A549 (cell line): Measurements from ENCODE around the gene CACNA1C. TPM values are rescaled to one million over a fixed set of nuclear protein-coding genes. Genes with fewer than 3 reads are reported as not detected.

ENCODE experiments used
- ATAC-seq, 2 experiments: fragments of 200-7000 bp in 1 of 2; fragments of >200 bp in 1 of 2; cut with Nextera tagmentation in 1 of 2; cut with Tn5 transposase in 1 of 2; 3 replicates each; pipeline versions ENCODE4 v1.8.0 to v1.9.1; 2018 to 2020; ENCODE audit warnings: mild to moderate bottlenecking in 1 of 2, moderate library complexity in 1 of 2
- CTCF ChIA-PET: fragments of 300-600 bp; sonication (Branson Sonifier 250); formaldehyde crosslinking; extraction: SDS; loops from one replicate; lab custom pipeline; 2021; ENCODE audit warnings: antibody characterized with exemption, inconsistent platforms; lab: Yijun Ruan, JAX
- POLR2A ChIA-PET: fragments of 350-600 bp; formaldehyde crosslinking; extraction: SDS; loops from one replicate; lab custom pipeline; 2021; ENCODE audit warnings: antibody characterized with exemption, inconsistent platforms; lab: Yijun Ruan, JAX
- DNase-seq, 2 experiments: peaks; one replicate each; pipeline versions ENCODE4 v3.0.0 to v3.0.0-alpha.2; 2011 to 2016; ENCODE audit warnings: low read depth in 1 of 2, low spot score in 1 of 2
- FAIRE-seq: peaks from 2 replicates; lab custom pipeline; 2011; peaks lifted over from hg19 to GRCh38; lab: Jason Lieb, UNC
- H3K27ac ChIP-seq, 2 experiments: fragments of >200 bp; sonication (Bioruptor Twin); formaldehyde crosslinking; 3 replicates each; pipeline ENCODE4 v1.5.1; 2016 to 2017
- H3K4me1 ChIP-seq: fragments of >200 bp; sonication (Bioruptor Twin); formaldehyde crosslinking; 3 replicates; pipeline ENCODE4 v1.6.1; 2016
- H3K4me2 ChIP-seq: fragments of >200 bp; sonication (Bioruptor Twin); formaldehyde crosslinking; 3 replicates; pipeline ENCODE4 v1.6.1; 2016
- H3K4me3 ChIP-seq: fragments of >200 bp; sonication (Bioruptor Twin); formaldehyde crosslinking; 3 replicates; pipeline ENCODE4 v1.5.1; 2016
- H3K9me3 ChIP-seq: fragments of >200 bp; sonication (Bioruptor Twin); formaldehyde crosslinking; 3 replicates; pipeline ENCODE4 v1.6.1; 2016
- CBX8 ChIP-seq: fragments of 200-600 bp; sonication (generic); IDR thresholded peaks from 2 replicates; pipeline ENCODE4 v1.6.1; 2016
- CEBPB ChIP-seq, 2 experiments: fragments of >200 bp in 1 of 2; sonication (Bioruptor Twin) in 1 of 2; formaldehyde crosslinking in 1 of 2; IDR thresholded peaks; 2 replicates each; pipeline ENCODE4 v1.6.1; 2012 to 2016
- CHD4 ChIP-seq: fragments of 200-600 bp; sonication (generic); IDR thresholded peaks from 2 replicates; pipeline ENCODE4 v1.6.1; 2016; ENCODE audit warnings: antibody characterized with exemption, mild to moderate bottlenecking, borderline replicate concordance
- EHMT2 ChIP-seq: fragments of 200-600 bp; sonication (generic); IDR thresholded peaks from 2 replicates; pipeline ENCODE4 v1.6.1; 2016; ENCODE audit warnings: antibody characterized with exemption, low read depth, mild to moderate bottlenecking, moderate library complexity
- FOSL2 ChIP-seq, 2 experiments: fragments of 450-650 bp in 1 of 2; fragments of >200 bp in 1 of 2; sonication (Bioruptor Twin) in 1 of 2; formaldehyde crosslinking; IDR thresholded peaks; 2 replicates each; pipeline versions ENCODE4 v1.5.0 to v1.6.1; 2016 to 2020; ENCODE audit warnings: mild to moderate bottlenecking in 1 of 2, moderate library complexity in 1 of 2
- GATA3 ChIP-seq: IDR thresholded peaks from 2 replicates; pipeline ENCODE4 v1.6.1; 2012; ENCODE audit warnings: borderline replicate concordance
- HEYL ChIP-seq: fragments of 250-450 bp; sonication (Bioruptor Pico); IDR thresholded peaks from 2 replicates; pipeline ENCODE4 v1.8.0; 2021; ENCODE audit warnings: mild to moderate bottlenecking, moderate library complexity
- HOXB13 ChIP-seq: fragments of 250-450 bp; sonication (Bioruptor Pico); IDR thresholded peaks from 2 replicates; pipeline ENCODE4 v1.5.0; 2020; ENCODE audit warnings: low read depth, mild to moderate bottlenecking, moderate library complexity
- JUN ChIP-seq, 2 experiments: fragments of >200 bp; sonication (Bioruptor Twin); formaldehyde crosslinking; IDR thresholded peaks; 2 replicates in 1 of 2; 3 replicates in 1 of 2; pipeline ENCODE4 v1.6.1; 2016 to 2017
- KDM1A ChIP-seq: fragments of 200-600 bp; sonication (generic); IDR thresholded peaks from 2 replicates; pipeline ENCODE4 v1.6.1; 2016; ENCODE audit warnings: low read depth, mild to moderate bottlenecking
- KDM5A ChIP-seq: fragments of 200-600 bp; sonication (generic); IDR thresholded peaks from 2 replicates; pipeline ENCODE4 v1.6.1; 2016; ENCODE audit warnings: antibody characterized with exemption, mild to moderate bottlenecking
- MAFK ChIP-seq: fragments of 450-650 bp; IDR thresholded peaks from 2 replicates; pipeline ENCODE4 v1.6.1; 2014; ENCODE audit not compliant: partially characterized antibody
- MAZ ChIP-seq: fragments of 150-350 bp; IDR thresholded peaks from 2 replicates; pipeline ENCODE4 v1.6.1; 2014; ENCODE audit warnings: antibody characterized with exemption, low read depth, low read length, borderline replicate concordance
- NR3C1 ChIP-seq: fragments of >200 bp; sonication (Bioruptor Twin); formaldehyde crosslinking; IDR thresholded peaks from 3 replicates; pipeline ENCODE4 v1.6.1; 2017
- POLR2AphosphoS2 ChIP-seq: conservative IDR thresholded peaks from 2 replicates; pipeline ENCODE4 v1.6.1; 2012; ENCODE audit warnings: low read length, improper control_type of control experiment, inconsistent platforms
- RAD21 ChIP-seq, 2 experiments: fragments of >200 bp in 1 of 2; sonication (Bioruptor Twin) in 1 of 2; formaldehyde crosslinking in 1 of 2; IDR thresholded peaks in 1 of 2; conservative IDR thresholded peaks in 1 of 2; 2 replicates in 1 of 2; 3 replicates in 1 of 2; pipeline ENCODE4 v1.6.1; 2012 to 2018; ENCODE audit warnings: inconsistent platforms in 1 of 2
- RARB ChIP-seq: fragments of 250-450 bp; sonication (Bioruptor Pico); IDR thresholded peaks from 2 replicates; pipeline ENCODE4 v1.8.0; 2021; ENCODE audit warnings: mild to moderate bottlenecking, moderate library complexity
- RCOR1 ChIP-seq: fragments of 150-350 bp; IDR thresholded peaks from 2 replicates; pipeline ENCODE4 v1.6.1; 2014; ENCODE audit warnings: antibody characterized with exemption, low read length, low read depth
- REST ChIP-seq: fragments of 200-600 bp; sonication (generic); IDR thresholded peaks from 2 replicates; pipeline ENCODE4 v1.6.1; 2016; ENCODE audit warnings: antibody characterized with exemption, mild to moderate bottlenecking, moderate library complexity
- RFX5 ChIP-seq: fragments of 450-650 bp; IDR thresholded peaks from 2 replicates; pipeline ENCODE4 v1.7.1; 2014; ENCODE audit warnings: antibody characterized with exemption, mild to moderate bottlenecking, moderate library complexity
- RNF2 ChIP-seq: fragments of 200-600 bp; sonication (generic); IDR thresholded peaks from 2 replicates; pipeline ENCODE4 v1.6.1; 2016; ENCODE audit warnings: low read depth, mild to moderate bottlenecking, antibody characterized with exemption, moderate library complexity, borderline replicate concordance
- SREBF2 ChIP-seq: fragments of 450-650 bp; IDR thresholded peaks from 2 replicates; pipeline ENCODE4 v1.6.1; 2014; ENCODE audit warnings: mild to moderate bottlenecking, moderate library complexity
- TP53 ChIP-seq: fragments of 250-450 bp; sonication (Bioruptor Pico); IDR thresholded peaks from 2 replicates; pipeline ENCODE4 v1.5.0; 2021; ENCODE audit warnings: mild to moderate bottlenecking, moderate library complexity
- ZC3H11A ChIP-seq: fragments of 450-650 bp; IDR thresholded peaks from 2 replicates; pipeline ENCODE4 v1.6.1; 2014; ENCODE audit warnings: antibody characterized with exemption, mild to moderate bottlenecking
- ZFP36 ChIP-seq: fragments of 450-650 bp; IDR thresholded peaks from 2 replicates; pipeline ENCODE4 v1.6.1; 2014; ENCODE audit warnings: borderline replicate concordance; ENCODE audit not compliant: partially characterized antibody
- ZNF302 ChIP-seq: fragments of 250-450 bp; sonication (Bioruptor Pico); IDR thresholded peaks from 2 replicates; pipeline ENCODE4 v1.9.0; 2021; ENCODE audit warnings: inconsistent platforms, mild to moderate bottlenecking, moderate library complexity
- ZSCAN20 ChIP-seq: fragments of 250-450 bp; sonication (Bioruptor Pico); IDR thresholded peaks from 2 replicates; pipeline ENCODE4 v1.8.0; 2022; ENCODE audit warnings: mild to moderate bottlenecking, moderate library complexity
- WGBS: methylation state at CpG from one replicate; pipeline ENCODE4 v1.1.6; 2017; ENCODE audit errors: missing lambda C conversion rate; 5-methylcytosine and 5-hydroxymethylcytosine counted together
- polyA plus RNA-seq, 4 experiments: library from polyadenylated mRNA; depleted of rRNA in 3 of 4; stranded (reverse); fragments of >200 nt; fragmentation: RNase III in 1 of 4; extraction: RNeasy Plus Mini Kit Qiagen cat#74134 plus additional on column Dnase treatment in 1 of 4; gene quantifications; 2 replicates in 3 of 4; 3 replicates in 1 of 4; pipeline ENCODE4 v1.2.3, GENCODE V29; 2011 to 2017
- TF ChIP-seq, protein P1 (sequence below): fragments of >200 bp; sonication (Bioruptor Twin); formaldehyde crosslinking; IDR thresholded peaks from 3 replicates; pipeline ENCODE4 v1.5.1; 2016
- TF ChIP-seq, protein P2 (sequence below): fragments of 450-650 bp; IDR thresholded peaks from 2 replicates; pipeline ENCODE4 v1.6.1; 2014; ENCODE audit warnings: antibody characterized with exemption
- TF ChIP-seq, protein P3 (sequence below): fragments of 250-450 bp; sonication (Bioruptor Pico); IDR thresholded peaks from 2 replicates; pipeline ENCODE4 v1.5.0; 2020; ENCODE audit warnings: low read depth, mild to moderate bottlenecking, moderate library complexity
- TF ChIP-seq, protein P4 (sequence below): fragments of >200 bp; sonication (Bioruptor Twin); formaldehyde crosslinking; IDR thresholded peaks from 3 replicates; pipeline ENCODE4 v1.6.1; 2016

CACNA1C gene
- polyA plus RNA-seq, 2 of the 4 experiments (the other 2 are of a cell fraction): not detected

GRCh38 chr12:2218706-2219105 lies 165.9 kb downstream of the CACNA1C start:
- ChIA-PET POLR2A (no interaction called here), CTCF (no interaction called here)
- no peak for ATAC-seq
- Histone ChIP-seq H3K4me2 (no peak overlapping the region), H3K9me3 (no peaks in the 10 kb centered on the region), H3K27ac (no peak overlapping the region), H3K4me3 (no peak overlapping the region), H3K4me1 (no peaks in the 10 kb centered on the region)
- no peak for TF ChIP-seq REST
- TF ChIP-seq RCOR1: no peak
- no peak for TF ChIP-seq RARB (CRISPR knock-in tag)
- TF ChIP-seq CBX8: no peak
- TF ChIP-seq GATA3: no peak
- TF ChIP-seq, protein P1, sequence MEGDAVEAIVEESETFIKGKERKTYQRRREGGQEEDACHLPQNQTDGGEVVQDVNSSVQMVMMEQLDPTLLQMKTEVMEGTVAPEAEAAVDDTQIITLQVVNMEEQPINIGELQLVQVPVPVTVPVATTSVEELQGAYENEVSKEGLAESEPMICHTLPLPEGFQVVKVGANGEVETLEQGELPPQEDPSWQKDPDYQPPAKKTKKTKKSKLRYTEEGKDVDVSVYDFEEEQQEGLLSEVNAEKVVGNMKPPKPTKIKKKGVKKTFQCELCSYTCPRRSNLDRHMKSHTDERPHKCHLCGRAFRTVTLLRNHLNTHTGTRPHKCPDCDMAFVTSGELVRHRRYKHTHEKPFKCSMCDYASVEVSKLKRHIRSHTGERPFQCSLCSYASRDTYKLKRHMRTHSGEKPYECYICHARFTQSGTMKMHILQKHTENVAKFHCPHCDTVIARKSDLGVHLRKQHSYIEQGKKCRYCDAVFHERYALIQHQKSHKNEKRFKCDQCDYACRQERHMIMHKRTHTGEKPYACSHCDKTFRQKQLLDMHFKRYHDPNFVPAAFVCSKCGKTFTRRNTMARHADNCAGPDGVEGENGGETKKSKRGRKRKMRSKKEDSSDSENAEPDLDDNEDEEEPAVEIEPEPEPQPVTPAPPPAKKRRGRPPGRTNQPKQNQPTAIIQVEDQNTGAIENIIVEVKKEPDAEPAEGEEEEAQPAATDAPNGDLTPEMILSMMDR: no peak
- TF ChIP-seq ZSCAN20 (CRISPR knock-in tag): no peak
- TF ChIP-seq, protein P2, sequence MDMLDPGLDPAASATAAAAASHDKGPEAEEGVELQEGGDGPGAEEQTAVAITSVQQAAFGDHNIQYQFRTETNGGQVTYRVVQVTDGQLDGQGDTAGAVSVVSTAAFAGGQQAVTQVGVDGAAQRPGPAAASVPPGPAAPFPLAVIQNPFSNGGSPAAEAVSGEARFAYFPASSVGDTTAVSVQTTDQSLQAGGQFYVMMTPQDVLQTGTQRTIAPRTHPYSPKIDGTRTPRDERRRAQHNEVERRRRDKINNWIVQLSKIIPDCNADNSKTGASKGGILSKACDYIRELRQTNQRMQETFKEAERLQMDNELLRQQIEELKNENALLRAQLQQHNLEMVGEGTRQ: no peak
- no peak for TF ChIP-seq ZFP36
- TF ChIP-seq RAD21 (conservative IDR thresholded peaks at IDR 0.05 in 1 of 2, IDR thresholded peaks at IDR 0.05 in 1 of 2): no peak
- TF ChIP-seq KDM5A: no peak
- TF ChIP-seq SREBF2: no peak
- TF ChIP-seq MAZ: no peak
- TF ChIP-seq FOSL2 (IDR thresholded peaks at IDR 0.05): no peak
- no peak for TF ChIP-seq FOSL2 (CRISPR knock-in tag; IDR thresholded peaks at IDR 0.05)
- TF ChIP-seq JUN (IDR thresholded peaks at IDR 0.05): no peak
- TF ChIP-seq, protein P3, sequence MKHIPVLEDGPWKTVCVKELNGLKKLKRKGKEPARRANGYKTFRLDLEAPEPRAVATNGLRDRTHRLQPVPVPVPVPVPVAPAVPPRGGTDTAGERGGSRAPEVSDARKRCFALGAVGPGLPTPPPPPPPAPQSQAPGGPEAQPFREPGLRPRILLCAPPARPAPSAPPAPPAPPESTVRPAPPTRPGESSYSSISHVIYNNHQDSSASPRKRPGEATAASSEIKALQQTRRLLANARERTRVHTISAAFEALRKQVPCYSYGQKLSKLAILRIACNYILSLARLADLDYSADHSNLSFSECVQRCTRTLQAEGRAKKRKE (CRISPR knock-in tag): no peak
- no peak for TF ChIP-seq RNF2
- DNase-seq: no peak
- WGBS: 1% methylated on average over 5 of the region's 5 CpGs
- no peak for FAIRE-seq

DNA sequence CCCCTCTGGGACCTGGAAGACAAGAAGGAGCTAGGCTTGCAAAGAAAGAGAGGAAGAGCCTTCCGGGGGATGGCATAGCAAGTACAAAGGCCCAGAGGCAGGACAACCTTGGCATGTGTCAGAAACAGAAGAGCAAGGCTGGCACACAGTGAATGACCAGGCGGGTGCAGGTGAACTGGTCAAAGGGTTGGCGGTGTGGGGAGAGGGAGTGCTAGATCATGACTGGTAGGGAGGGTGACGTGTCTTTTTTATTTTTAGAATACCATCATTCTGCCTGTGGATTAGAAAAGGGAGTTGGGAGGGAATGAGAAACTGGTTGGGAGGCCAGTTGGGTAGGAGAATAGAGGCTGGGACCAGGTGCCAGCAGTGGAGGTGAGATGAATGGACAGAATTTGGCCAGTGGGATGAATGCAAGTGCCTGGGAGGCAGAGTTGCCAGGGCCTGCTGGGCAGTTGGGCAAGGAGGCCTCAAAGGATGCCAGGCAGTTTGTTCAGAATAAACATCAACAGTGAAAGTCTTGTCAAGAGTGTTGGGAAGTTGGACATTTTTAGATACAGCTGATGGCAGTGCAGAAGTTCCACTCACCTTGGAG lies 168.3 kb downstream of the CACNA1C start:
- ChIA-PET CTCF (no interaction called here), POLR2A (no interaction called here)
- H3K4me2 ChIP-seq: no peak overlapping the region
- WGBS: 5% methylated on average over 4 of the region's 4 CpGs
- ATAC-seq (no peak), DNase-seq (no peak), FAIRE-seq (no peak)
- H3K4me3 ChIP-seq: no peak overlapping the region
- H3K9me3 ChIP-seq: no peaks in the 10 kb centered on the region
- TF ChIP-seq HOXB13 (no peak), HEYL (CRISPR knock-in tag) (no peak), KDM1A (no peak), NR3C1 (no peak), TP53 (no peak), KDM5A (no peak), MAFK (no peak), RFX5 (no peak), CHD4 (no peak), CBX8 (no peak), ZNF302 (CRISPR knock-in tag) (no peak), POLR2AphosphoS2 (no peak), CEBPB (IDR thresholded peaks at IDR 0.05) (no peak), ZC3H11A (no peak), EHMT2 (no peak), RARB (CRISPR knock-in tag) (no peak)
- TF ChIP-seq, protein P4, sequence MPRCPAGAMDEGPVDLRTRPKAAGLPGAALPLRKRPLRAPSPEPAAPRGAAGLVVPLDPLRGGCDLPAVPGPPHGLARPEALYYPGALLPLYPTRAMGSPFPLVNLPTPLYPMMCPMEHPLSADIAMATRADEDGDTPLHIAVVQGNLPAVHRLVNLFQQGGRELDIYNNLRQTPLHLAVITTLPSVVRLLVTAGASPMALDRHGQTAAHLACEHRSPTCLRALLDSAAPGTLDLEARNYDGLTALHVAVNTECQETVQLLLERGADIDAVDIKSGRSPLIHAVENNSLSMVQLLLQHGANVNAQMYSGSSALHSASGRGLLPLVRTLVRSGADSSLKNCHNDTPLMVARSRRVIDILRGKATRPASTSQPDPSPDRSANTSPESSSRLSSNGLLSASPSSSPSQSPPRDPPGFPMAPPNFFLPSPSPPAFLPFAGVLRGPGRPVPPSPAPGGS: no peak
- no peaks in the 10 kb centered on the region for H3K4me1 ChIP-seq
- no peak overlapping the region for H3K27ac ChIP-seq
